Progenitor cell of endocrine pancreas (in vitro differentiated cells): ENCODE data around the gene PTPRM. TPM values are rescaled to one million over a fixed set of nuclear protein-coding genes. Genes with fewer than 3 reads are reported as not detected.
A peak's percentile ranks its signal among the peaks of the same experiment; 100 is the strongest.

Source experiments
- DNase-seq: peaks from one replicate; pipeline ENCODE4 v3.0.0; 2021; ENCODE audit warnings: low spot score; ENCODE audit not compliant: unreplicated experiment
- H3K27ac Mint-ChIP-seq: 2 replicates; pipeline ENCODE4 v1.8.0; 2021; ENCODE audit warnings: mild to moderate bottlenecking, moderate library complexity, mixed read lengths
- H3K27me3 Mint-ChIP-seq: 2 replicates; pipeline ENCODE4 v1.8.0; 2021; ENCODE audit warnings: mixed read lengths
- H3K36me3 Mint-ChIP-seq: 2 replicates; pipeline ENCODE4 v1.8.0; 2022; ENCODE audit warnings: mixed read lengths; ENCODE audit not compliant: insufficient read depth
- H3K4me1 Mint-ChIP-seq: 2 replicates; pipeline ENCODE4 v1.8.0; 2021; ENCODE audit warnings: low read depth, mixed read lengths
- H3K4me3 Mint-ChIP-seq: 2 replicates; pipeline ENCODE4 v1.8.0; 2021; ENCODE audit warnings: low read depth, mild to moderate bottlenecking, moderate library complexity, mixed read lengths
- H3K9me3 Mint-ChIP-seq: 2 replicates; pipeline ENCODE4 v1.8.0; 2021; ENCODE audit warnings: low read depth, mixed read lengths
- total RNA-seq: library from RNA; stranded (reverse); gene quantifications from 2 replicates; pipeline ENCODE4 v1.2.1, GENCODE V29; 2021
- TF ChIP-seq, protein P1 (sequence below): fragments of 200-600 bp; sonication (generic); IDR thresholded peaks from one replicate; pipeline ENCODE4 v1.5.0; 2021; ENCODE audit warnings: antibody characterized with exemption, mild to moderate bottlenecking; ENCODE audit not compliant: unreplicated experiment

The PTPRM gene
- total RNA-seq, 1 donor from 2014 or later = 23.2 TPM

DNA sequence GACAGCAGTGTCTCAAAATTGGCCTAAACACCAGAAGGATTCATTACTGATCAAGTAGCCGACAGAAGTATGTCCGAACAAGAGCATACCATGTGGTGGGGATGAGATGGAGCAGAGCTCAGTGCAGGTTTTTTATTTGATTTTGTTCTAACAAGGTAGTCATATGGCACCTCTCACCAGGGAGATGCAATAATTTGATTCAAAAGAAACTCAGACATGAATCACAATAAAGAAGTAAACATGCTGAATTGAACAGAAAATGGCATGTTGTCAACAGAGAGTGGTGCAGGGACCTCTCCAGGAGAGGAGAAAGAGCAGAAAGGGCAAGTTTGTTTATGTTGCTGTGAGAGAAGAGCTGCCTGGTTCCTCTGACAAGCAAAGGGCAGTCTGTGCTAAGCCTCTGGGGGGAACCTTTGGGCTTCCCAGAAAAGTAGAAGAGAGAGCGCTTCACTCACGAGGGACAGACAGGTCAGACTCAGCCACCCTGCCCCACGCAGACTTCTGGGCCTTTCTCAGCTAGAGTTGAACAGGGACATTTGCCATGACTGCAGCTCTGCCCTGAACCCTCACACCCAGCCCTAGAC is 690.8 kb downstream of the PTPRM start:
- Mint-ChIP-seq H3K27me3 (no peaks in the 10 kb centered on the region), H3K4me1 (peaks cover 8% of the 10 kb centered on the region), H3K27ac (no peak overlapping the region), H3K9me3 (no peaks in the 10 kb centered on the region), H3K4me3 (no peak overlapping the region), H3K36me3 (no peaks in the 10 kb centered on the region)
- no peak for DNase-seq
- TF ChIP-seq, protein P1, sequence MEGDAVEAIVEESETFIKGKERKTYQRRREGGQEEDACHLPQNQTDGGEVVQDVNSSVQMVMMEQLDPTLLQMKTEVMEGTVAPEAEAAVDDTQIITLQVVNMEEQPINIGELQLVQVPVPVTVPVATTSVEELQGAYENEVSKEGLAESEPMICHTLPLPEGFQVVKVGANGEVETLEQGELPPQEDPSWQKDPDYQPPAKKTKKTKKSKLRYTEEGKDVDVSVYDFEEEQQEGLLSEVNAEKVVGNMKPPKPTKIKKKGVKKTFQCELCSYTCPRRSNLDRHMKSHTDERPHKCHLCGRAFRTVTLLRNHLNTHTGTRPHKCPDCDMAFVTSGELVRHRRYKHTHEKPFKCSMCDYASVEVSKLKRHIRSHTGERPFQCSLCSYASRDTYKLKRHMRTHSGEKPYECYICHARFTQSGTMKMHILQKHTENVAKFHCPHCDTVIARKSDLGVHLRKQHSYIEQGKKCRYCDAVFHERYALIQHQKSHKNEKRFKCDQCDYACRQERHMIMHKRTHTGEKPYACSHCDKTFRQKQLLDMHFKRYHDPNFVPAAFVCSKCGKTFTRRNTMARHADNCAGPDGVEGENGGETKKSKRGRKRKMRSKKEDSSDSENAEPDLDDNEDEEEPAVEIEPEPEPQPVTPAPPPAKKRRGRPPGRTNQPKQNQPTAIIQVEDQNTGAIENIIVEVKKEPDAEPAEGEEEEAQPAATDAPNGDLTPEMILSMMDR = no peak

DNA sequence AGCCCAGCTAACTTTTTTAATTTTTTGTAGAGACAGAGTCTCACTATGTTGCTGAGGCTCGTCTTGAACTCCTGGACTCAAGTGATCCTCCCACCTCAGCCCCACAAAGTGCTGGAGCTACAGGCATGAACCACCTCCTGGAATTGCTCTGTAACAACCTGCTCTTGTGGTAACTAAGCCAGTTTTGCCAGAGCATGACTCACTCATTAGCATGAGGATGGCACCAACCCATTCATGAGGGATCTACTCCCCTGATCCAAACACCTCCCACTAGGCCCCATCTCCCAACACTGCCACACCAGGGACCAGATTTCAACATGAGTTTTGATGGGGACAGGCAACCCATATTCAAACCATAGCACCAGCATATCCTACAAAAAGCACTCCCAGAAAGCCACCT is 693.2 kb downstream of the PTPRM start:
- Mint-ChIP-seq H3K36me3 (no peaks in the 10 kb centered on the region), H3K4me1 (peaks cover 12% of the 10 kb centered on the region), H3K9me3 (no peaks in the 10 kb centered on the region), H3K4me3 (no peak overlapping the region), H3K27ac (peak overlapping the region; percentile 75), H3K27me3 (no peaks in the 10 kb centered on the region)
- TF ChIP-seq, protein P1 = no peak
- DNase-seq = no peak

DNA sequence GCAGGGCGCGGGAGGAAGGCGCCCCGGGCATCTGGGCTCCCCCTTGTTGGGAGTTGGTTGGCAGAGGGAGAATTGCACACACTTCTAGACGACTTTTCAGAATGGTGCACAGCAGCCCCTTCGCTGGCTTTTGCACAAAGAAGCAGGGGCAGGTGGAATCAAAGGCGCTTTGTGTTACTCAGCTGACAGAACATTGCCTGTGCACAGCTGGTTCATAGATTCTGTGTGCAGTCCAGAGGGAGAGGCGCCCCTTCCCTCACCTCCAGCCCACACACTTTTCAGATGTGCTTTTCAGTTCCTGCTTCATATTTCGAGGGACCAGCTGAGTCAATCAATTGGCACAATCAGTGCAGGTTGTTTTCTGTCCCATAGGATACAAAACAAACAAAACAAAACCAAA is 693.7 kb downstream of the PTPRM start:
- TF ChIP-seq, protein P1 = no peak
- Mint-ChIP-seq H3K27ac (peak overlapping the region; percentile 25), H3K4me3 (no peak overlapping the region), H3K4me1 (peaks cover 12% of the 10 kb centered on the region), H3K9me3 (no peaks in the 10 kb centered on the region), H3K36me3 (no peaks in the 10 kb centered on the region), H3K27me3 (no peaks in the 10 kb centered on the region)
- no peak for DNase-seq

DNA sequence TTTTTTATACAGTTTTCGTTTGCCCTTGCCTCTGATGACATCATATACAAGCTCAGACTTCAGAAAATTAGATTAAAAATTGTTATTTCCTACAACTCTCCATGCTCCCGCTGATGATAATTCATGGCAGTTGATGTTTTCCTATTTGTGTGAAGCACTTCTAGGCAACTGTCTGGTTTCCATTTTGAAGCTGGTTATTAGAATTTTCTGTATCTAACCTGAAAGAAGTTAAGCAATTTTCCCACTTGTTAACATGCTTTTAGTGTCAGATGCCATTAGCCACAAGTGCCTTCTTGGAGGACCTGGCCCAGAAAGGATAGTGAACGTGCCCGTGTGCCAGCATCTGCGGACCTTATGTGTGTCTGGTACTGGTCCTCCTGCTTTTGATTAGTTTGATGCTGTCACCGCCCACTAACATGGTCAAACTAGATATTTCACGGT is 694.6 kb downstream of the PTPRM start:
- TF ChIP-seq, protein P1 = no peak
- no peak for DNase-seq
- H3K27ac Mint-ChIP-seq = no peak overlapping the region
- H3K4me1 Mint-ChIP-seq = peaks cover 12% of the 10 kb centered on the region
- no peak overlapping the region for H3K4me3 Mint-ChIP-seq
- no peaks in the 10 kb centered on the region for H3K36me3 Mint-ChIP-seq
- H3K9me3 Mint-ChIP-seq = no peaks in the 10 kb centered on the region
- no peaks in the 10 kb centered on the region for H3K27me3 Mint-ChIP-seq

DNA sequence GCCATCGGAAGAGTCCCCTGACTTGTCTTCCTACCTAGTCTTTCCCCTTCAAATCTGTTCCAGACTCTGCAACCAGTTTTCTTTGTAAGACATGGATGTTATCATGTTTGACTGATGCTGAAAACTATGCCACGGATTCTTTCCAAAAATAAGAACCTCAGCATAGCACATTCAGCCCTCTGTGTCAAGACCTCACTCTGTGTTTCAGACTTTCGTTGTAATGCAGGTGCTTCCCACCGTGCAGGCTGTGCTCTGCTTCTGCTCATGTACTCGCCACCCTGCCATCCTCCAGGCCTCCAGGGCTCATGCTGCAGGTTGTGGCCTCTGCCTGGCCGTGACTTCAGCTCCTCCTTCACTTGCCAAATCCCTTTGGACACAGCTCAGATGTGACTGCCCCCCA is 695.1 kb downstream of the PTPRM start:
- TF ChIP-seq, protein P1 = no peak
- no peaks in the 10 kb centered on the region for H3K9me3 Mint-ChIP-seq
- peaks cover 12% of the 10 kb centered on the region for H3K4me1 Mint-ChIP-seq
- no peaks in the 10 kb centered on the region for H3K27me3 Mint-ChIP-seq
- H3K4me3 Mint-ChIP-seq = no peak overlapping the region
- DNase-seq = no peak
- no peak overlapping the region for H3K27ac Mint-ChIP-seq
- no peaks in the 10 kb centered on the region for H3K36me3 Mint-ChIP-seq
